NT2/D1 (cell line): ENCODE results near the gene PRMT7.

Source experiments
- DNase-seq: peaks from one replicate; pipeline ENCODE4 v3.0.0-alpha.2; 2011; ENCODE audit warnings: low read depth, low spot score
- H3K27me3 ChIP-seq: 2 replicates; pipeline ENCODE4 v1.6.0; 2011; ENCODE audit warnings: mild to moderate bottlenecking; ENCODE audit not compliant: insufficient read length, insufficient read depth
- H3K36me3 ChIP-seq: 2 replicates; pipeline ENCODE4 v1.6.1; 2011; ENCODE audit warnings: mild to moderate bottlenecking, low read length, mixed read lengths; ENCODE audit not compliant: insufficient read depth, insufficient read length
- H3K4me1 ChIP-seq: 2 replicates; pipeline ENCODE4 v1.5.1; 2011; ENCODE audit not compliant: insufficient read depth, insufficient read length
- H3K4me3 ChIP-seq: 2 replicates; pipeline ENCODE4 v1.5.1; 2011; ENCODE audit warnings: low read depth; ENCODE audit not compliant: insufficient read length
- H3K9ac ChIP-seq: 2 replicates; pipeline ENCODE4 v1.6.0; 2011; ENCODE audit warnings: low read depth; ENCODE audit not compliant: insufficient read length
- H3K9me3 ChIP-seq: 2 replicates; pipeline ENCODE4 v1.5.1; 2011; ENCODE audit warnings: mild to moderate bottlenecking, low read length; ENCODE audit not compliant: insufficient read depth
- SUZ12 ChIP-seq: IDR thresholded peaks from 2 replicates; pipeline ENCODE4 v1.6.1; 2011; ENCODE audit not compliant: insufficient read length, insufficient read depth; ENCODE audit errors: extremely low read depth
- YY1 ChIP-seq: IDR thresholded peaks from 2 replicates; pipeline ENCODE4 v1.6.1; 2011; ENCODE audit not compliant: insufficient read length, insufficient read depth
- ZNF274 ChIP-seq: IDR thresholded peaks from 2 replicates; pipeline ENCODE4 v1.6.1; 2011; ENCODE audit warnings: mild to moderate bottlenecking, low read depth, low read length

Gene PRMT7

DNA sequence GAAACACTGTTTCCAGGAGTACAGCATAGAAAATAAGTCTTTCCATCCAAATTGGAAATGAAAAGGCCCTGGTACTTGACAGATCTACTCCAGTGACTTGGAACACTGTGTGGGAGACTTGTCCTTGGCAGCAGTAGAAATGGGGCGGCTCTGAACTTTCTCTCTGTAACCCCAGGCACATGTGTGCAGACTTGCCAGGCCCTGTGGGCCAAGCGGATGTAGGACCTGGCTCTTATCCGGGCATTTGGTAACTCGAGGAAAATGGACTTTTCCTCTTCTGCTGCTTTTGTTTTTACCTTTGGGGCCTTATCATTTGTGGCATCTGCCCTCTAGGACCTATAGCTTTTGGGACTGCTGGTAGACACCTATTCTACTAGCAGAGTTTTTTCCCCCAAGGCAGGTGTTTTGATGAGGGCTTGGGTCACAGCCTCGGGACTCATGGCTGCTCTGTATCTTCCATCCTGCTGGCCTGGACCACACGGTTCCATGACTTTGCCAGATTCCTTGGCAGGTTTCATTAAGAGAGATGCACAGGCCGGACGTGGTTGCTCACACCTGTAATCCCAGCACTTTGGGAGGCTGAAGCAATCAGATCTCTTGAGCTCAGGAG, 94.0 kb downstream of the PRMT7 start:
- Histone ChIP-seq H3K27me3 (no peaks in the 10 kb centered on the region), H3K9me3 (peaks cover 6% of the 10 kb centered on the region; the same call in 1 of the 2 replicates), H3K9ac (no peak overlapping the region), H3K36me3 (no peaks in the 10 kb centered on the region), H3K4me3 (no peak overlapping the region), H3K4me1 (peaks cover 23% of the 10 kb centered on the region)
- TF ChIP-seq SUZ12 = no peak
- no peak for TF ChIP-seq YY1
- no peak for TF ChIP-seq ZNF274
- DNase-seq = no peak

- Histone ChIP-seq H3K4me1 (peaks cover 30% of the 10 kb centered on the region), H3K9me3 (peaks cover 4% of the 10 kb centered on the region; the same call in 1 of the 2 replicates), H3K9ac (peak overlapping the region; percentile 62), H3K27me3 (peaks cover 6% of the 10 kb centered on the region), H3K36me3 (no peaks in the 10 kb centered on the region), H3K4me3 (no peak overlapping the region)
- TF ChIP-seq SUZ12 (no peak), YY1 (no peak), ZNF274 (no peak)
- no peak for DNase-seq
Observed at GRCh38 chr16:68406458-68407152, 95.8 kb downstream of the PRMT7 start.
